SK-N-SH treated with all-trans-retinoic acid at 6 μM for 48 hours (cell line): ENCODE measurements around the gene HINT1.
A peak's percentile ranks its signal among the peaks of the same experiment; 100 is the strongest.

ENCODE experiments used
- ATAC-seq: fragments of 200-7000 bp; cut with Tn5 transposase; 3 replicates; pipeline ENCODE4 v1.9.1; 2020; ENCODE audit warnings: mild to moderate bottlenecking, moderate library complexity
- BACH2 ChIP-seq: fragments of 250-450 bp; sonication (Bioruptor Pico); IDR thresholded peaks from 2 replicates; pipeline ENCODE4 v1.9.0; 2021; ENCODE audit warnings: mild to moderate bottlenecking, borderline replicate concordance
- CSDC2 ChIP-seq: fragments of 250-450 bp; sonication (Bioruptor Pico); IDR thresholded peaks from 2 replicates; pipeline ENCODE4 v1.5.0; 2020; ENCODE audit warnings: mild to moderate bottlenecking, moderate library complexity
- ESRRG ChIP-seq: fragments of 250-450 bp; sonication (Bioruptor Pico); IDR thresholded peaks from 2 replicates; pipeline ENCODE4 v1.6.1; 2021; ENCODE audit warnings: mild to moderate bottlenecking
- GLIS3 ChIP-seq: fragments of 250-450 bp; sonication (Bioruptor Pico); IDR thresholded peaks from 2 replicates; pipeline ENCODE4 v1.5.0; 2020; ENCODE audit warnings: mild to moderate bottlenecking, moderate library complexity
- ISL1 ChIP-seq: fragments of 250-450 bp; sonication (Bioruptor Pico); IDR thresholded peaks from 2 replicates; pipeline ENCODE4 v2.1.2; 2022; ENCODE audit warnings: mild to moderate bottlenecking, moderate library complexity
- OSR1 ChIP-seq: fragments of 250-450 bp; sonication (Bioruptor Pico); IDR thresholded peaks from 2 replicates; pipeline ENCODE4 v1.8.0; 2022; ENCODE audit warnings: moderate library complexity, mild to moderate bottlenecking, inconsistent platforms
- PPARA ChIP-seq: fragments of 250-450 bp; sonication (Bioruptor Pico); IDR thresholded peaks from 2 replicates; pipeline ENCODE4 v1.5.0; 2020; ENCODE audit warnings: mild to moderate bottlenecking, borderline replicate concordance
- RARB ChIP-seq: fragments of 250-450 bp; sonication (Bioruptor Pico); IDR thresholded peaks from 2 replicates; pipeline ENCODE4 v1.8.0; 2021; ENCODE audit warnings: mild to moderate bottlenecking, moderate library complexity
- SNAI2 ChIP-seq: fragments of 250-450 bp; sonication (Bioruptor Pico); IDR thresholded peaks from 2 replicates; pipeline ENCODE4 v1.5.0; 2020; ENCODE audit warnings: mild to moderate bottlenecking, moderate library complexity
- TCF4 ChIP-seq: fragments of 250-450 bp; sonication (Bioruptor Pico); IDR thresholded peaks from 2 replicates; pipeline ENCODE4 v1.8.0; 2021; ENCODE audit warnings: mild to moderate bottlenecking, moderate library complexity, borderline replicate concordance
- TOX ChIP-seq: fragments of 250-450 bp; sonication (Bioruptor Pico); IDR thresholded peaks from 2 replicates; pipeline ENCODE4 v1.8.0; 2021; ENCODE audit warnings: mild to moderate bottlenecking, moderate library complexity, borderline replicate concordance
- ZC3H10 ChIP-seq: fragments of 250-450 bp; sonication (Bioruptor Pico); IDR thresholded peaks from 2 replicates; pipeline ENCODE4 v1.5.1; 2021; ENCODE audit warnings: mild to moderate bottlenecking, moderate library complexity
- ZFP3 ChIP-seq: fragments of 250-450 bp; sonication (Bioruptor Pico); IDR thresholded peaks from 2 replicates; pipeline ENCODE4 v1.5.0; 2020; ENCODE audit warnings: mild to moderate bottlenecking, moderate library complexity
- ZFP30 ChIP-seq: fragments of 450-650 bp; formaldehyde crosslinking; IDR thresholded peaks from 2 replicates; pipeline ENCODE4 v1.5.0; 2022; ENCODE audit warnings: mild to moderate bottlenecking, moderate library complexity
- ZNF565 ChIP-seq: fragments of 450-650 bp; formaldehyde crosslinking; conservative IDR thresholded peaks from 2 replicates; pipeline ENCODE4 v1.5.0; 2020; ENCODE audit warnings: low read depth, mild to moderate bottlenecking, moderate library complexity
- ZNF70 ChIP-seq: fragments of 450-650 bp; formaldehyde crosslinking; IDR thresholded peaks from 2 replicates; pipeline ENCODE4 v1.5.0; 2020; ENCODE audit warnings: mild to moderate bottlenecking, moderate library complexity
- ZNF8 ChIP-seq: fragments of 450-650 bp; formaldehyde crosslinking; IDR thresholded peaks from 2 replicates; pipeline ENCODE4 v1.5.0; 2020; ENCODE audit warnings: mild to moderate bottlenecking, moderate library complexity
- TF ChIP-seq, protein P1 (sequence below): fragments of 250-450 bp; sonication (Bioruptor Pico); IDR thresholded peaks from 2 replicates; pipeline ENCODE4 v1.5.1; 2020; ENCODE audit warnings: low read depth, mild to moderate bottlenecking, moderate library complexity
- TF ChIP-seq, protein P2 (sequence below): fragments of 250-450 bp; sonication (Bioruptor Pico); IDR thresholded peaks from 2 replicates; pipeline ENCODE4 v1.8.0; 2021; ENCODE audit warnings: low read depth, mild to moderate bottlenecking, moderate library complexity, borderline replicate concordance
- TF ChIP-seq, protein P3 (sequence below): fragments of 250-450 bp; sonication (Bioruptor Pico); IDR thresholded peaks from 2 replicates; pipeline ENCODE4 v1.5.1; 2021; ENCODE audit warnings: mild to moderate bottlenecking, moderate library complexity
- TF ChIP-seq, protein P4 (sequence below): fragments of 250-450 bp; sonication (Bioruptor Pico); IDR thresholded peaks from 2 replicates; pipeline ENCODE4 v1.5.0; 2020; ENCODE audit warnings: mild to moderate bottlenecking, moderate library complexity
- TF ChIP-seq, protein P5 (sequence below): fragments of 250-450 bp; sonication (Bioruptor Pico); IDR thresholded peaks from 2 replicates; pipeline ENCODE4 v1.8.0; 2020; ENCODE audit warnings: mild to moderate bottlenecking, moderate library complexity, borderline replicate concordance

The HINT1 gene

DNA sequence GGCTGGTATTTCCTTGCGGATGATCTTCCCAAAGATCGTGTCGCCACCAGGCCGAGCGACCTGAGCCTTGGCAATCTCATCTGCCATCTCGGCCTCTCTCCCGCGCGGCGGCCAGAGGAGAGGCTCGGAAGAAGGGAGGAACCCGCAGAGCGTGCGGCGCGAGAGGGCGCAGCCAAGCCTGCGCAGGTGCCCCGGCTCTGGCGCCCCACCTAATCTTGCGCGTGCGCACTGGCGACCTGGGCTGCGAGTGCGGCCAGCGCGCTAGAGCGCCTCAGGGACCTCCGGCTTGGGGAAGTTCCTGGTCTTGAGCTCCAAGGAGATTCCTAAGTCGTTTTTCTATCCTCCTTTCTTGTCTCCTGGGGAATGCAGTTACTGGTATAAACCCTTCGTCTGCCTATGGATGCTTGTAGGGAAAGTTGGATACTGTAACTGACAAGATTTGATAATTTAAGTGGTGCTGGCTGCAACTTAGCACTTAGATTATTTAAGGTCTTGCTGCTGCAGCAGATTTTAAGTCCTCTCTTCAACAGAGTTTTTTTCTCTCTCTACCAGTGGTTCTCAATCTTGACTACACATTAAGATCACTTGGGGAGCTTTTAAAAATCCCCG is at the start of gene HINT1:
Gene HINT1 (minus strand): TSS at position 138 of the 609 bp plus-strand sequence. CDS start 51 bp downstream, at position 87.
- TF ChIP-seq, protein P1, sequence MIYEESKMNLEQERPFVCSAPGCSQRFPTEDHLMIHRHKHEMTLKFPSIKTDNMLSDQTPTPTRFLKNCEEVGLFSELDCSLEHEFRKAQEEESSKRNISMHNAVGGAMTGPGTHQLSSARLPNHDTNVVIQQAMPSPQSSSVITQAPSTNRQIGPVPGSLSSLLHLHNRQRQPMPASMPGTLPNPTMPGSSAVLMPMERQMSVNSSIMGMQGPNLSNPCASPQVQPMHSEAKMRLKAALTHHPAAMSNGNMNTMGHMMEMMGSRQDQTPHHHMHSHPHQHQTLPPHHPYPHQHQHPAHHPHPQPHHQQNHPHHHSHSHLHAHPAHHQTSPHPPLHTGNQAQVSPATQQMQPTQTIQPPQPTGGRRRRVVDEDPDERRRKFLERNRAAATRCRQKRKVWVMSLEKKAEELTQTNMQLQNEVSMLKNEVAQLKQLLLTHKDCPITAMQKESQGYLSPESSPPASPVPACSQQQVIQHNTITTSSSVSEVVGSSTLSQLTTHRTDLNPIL (CRISPR knock-in tag) = no peak
- TF ChIP-seq TCF4 (no peak), ZNF565 (no peak), ISL1 (CRISPR knock-in tag) (no peak), ZNF8 (CRISPR knock-in tag) (no peak), TOX (CRISPR knock-in tag) (no peak), ZFP3 (CRISPR knock-in tag) (no peak)
- TF ChIP-seq, protein P2, sequence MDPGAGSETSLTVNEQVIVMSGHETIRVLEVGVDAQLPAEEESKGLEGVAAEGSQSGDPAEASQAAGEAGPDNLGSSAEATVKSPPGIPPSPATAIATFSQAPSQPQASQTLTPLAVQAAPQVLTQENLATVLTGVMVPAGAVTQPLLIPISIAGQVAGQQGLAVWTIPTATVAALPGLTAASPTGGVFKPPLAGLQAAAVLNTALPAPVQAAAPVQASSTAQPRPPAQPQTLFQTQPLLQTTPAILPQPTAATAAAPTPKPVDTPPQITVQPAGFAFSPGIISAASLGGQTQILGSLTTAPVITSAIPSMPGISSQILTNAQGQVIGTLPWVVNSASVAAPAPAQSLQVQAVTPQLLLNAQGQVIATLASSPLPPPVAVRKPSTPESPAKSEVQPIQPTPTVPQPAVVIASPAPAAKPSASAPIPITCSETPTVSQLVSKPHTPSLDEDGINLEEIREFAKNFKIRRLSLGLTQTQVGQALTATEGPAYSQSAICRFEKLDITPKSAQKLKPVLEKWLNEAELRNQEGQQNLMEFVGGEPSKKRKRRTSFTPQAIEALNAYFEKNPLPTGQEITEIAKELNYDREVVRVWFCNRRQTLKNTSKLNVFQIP (CRISPR knock-in tag) = no peak
- ATAC-seq = peak; percentile 91

DNA sequence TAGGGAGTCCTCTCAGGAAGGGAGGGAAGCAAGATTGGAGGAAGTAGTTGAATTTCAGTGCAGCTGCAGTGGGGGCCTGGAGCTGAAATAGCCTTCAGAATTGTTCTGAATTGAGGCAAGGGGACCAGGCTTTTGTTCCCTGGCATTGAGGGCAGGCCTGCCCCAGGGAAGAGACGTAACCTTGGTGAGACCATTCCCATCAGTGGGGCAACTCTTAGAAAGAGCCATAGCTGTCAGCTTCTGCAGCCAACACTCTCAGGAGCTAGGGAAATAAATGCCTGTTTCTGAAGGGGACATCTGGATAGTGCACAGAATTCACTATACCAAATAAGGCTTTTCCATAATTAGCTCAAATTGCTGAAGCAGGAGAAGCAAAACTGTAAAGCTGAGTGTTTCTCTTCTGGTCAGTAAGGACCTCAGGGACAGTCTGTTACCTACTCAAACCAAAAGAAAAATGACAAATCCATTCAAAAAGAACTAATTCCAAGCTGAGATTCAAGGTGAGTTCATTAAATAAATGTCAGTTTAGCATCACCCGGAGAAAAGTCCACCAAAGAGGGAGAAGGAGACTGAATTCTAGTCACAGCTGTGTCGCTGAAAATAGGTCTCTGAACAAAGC is 49.7 kb upstream of the HINT1 start:
- no peak for TF ChIP-seq OSR1 (CRISPR knock-in tag)
- TF ChIP-seq, protein P3, sequence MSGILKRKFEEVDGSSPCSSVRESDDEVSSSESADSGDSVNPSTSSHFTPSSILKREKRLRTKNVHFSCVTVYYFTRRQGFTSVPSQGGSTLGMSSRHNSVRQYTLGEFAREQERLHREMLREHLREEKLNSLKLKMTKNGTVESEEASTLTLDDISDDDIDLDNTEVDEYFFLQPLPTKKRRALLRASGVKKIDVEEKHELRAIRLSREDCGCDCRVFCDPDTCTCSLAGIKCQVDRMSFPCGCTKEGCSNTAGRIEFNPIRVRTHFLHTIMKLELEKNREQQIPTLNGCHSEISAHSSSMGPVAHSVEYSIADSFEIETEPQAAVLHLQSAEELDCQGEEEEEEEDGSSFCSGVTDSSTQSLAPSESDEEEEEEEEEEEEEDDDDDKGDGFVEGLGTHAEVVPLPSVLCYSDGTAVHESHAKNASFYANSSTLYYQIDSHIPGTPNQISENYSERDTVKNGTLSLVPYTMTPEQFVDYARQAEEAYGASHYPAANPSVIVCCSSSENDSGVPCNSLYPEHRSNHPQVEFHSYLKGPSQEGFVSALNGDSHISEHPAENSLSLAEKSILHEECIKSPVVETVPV (CRISPR knock-in tag) = no peak
- no peak for TF ChIP-seq PPARA (CRISPR knock-in tag)
- TF ChIP-seq, protein P4, sequence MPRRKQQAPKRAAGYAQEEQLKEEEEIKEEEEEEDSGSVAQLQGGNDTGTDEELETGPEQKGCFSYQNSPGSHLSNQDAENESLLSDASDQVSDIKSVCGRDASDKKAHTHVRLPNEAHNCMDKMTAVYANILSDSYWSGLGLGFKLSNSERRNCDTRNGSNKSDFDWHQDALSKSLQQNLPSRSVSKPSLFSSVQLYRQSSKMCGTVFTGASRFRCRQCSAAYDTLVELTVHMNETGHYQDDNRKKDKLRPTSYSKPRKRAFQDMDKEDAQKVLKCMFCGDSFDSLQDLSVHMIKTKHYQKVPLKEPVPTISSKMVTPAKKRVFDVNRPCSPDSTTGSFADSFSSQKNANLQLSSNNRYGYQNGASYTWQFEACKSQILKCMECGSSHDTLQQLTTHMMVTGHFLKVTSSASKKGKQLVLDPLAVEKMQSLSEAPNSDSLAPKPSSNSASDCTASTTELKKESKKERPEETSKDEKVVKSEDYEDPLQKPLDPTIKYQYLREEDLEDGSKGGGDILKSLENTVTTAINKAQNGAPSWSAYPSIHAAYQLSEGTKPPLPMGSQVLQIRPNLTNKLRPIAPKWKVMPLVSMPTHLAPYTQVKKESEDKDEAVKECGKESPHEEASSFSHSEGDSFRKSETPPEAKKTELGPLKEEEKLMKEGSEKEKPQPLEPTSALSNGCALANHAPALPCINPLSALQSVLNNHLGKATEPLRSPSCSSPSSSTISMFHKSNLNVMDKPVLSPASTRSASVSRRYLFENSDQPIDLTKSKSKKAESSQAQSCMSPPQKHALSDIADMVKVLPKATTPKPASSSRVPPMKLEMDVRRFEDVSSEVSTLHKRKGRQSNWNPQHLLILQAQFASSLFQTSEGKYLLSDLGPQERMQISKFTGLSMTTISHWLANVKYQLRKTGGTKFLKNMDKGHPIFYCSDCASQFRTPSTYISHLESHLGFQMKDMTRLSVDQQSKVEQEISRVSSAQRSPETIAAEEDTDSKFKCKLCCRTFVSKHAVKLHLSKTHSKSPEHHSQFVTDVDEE (CRISPR knock-in tag) = no peak
- TF ChIP-seq ZFP30 (CRISPR knock-in tag) = no peak
- TF ChIP-seq, protein P5, sequence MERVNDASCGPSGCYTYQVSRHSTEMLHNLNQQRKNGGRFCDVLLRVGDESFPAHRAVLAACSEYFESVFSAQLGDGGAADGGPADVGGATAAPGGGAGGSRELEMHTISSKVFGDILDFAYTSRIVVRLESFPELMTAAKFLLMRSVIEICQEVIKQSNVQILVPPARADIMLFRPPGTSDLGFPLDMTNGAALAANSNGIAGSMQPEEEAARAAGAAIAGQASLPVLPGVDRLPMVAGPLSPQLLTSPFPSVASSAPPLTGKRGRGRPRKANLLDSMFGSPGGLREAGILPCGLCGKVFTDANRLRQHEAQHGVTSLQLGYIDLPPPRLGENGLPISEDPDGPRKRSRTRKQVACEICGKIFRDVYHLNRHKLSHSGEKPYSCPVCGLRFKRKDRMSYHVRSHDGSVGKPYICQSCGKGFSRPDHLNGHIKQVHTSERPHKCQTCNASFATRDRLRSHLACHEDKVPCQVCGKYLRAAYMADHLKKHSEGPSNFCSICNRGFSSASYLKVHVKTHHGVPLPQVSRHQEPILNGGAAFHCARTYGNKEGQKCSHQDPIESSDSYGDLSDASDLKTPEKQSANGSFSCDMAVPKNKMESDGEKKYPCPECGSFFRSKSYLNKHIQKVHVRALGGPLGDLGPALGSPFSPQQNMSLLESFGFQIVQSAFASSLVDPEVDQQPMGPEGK (CRISPR knock-in tag) = no peak
- TF ChIP-seq GLIS3 = no peak
- no peak for TF ChIP-seq SNAI2 (CRISPR knock-in tag)
- TF ChIP-seq CSDC2 (CRISPR knock-in tag) = no peak
- no peak for TF ChIP-seq ZNF8 (CRISPR knock-in tag)
- TF ChIP-seq RARB (CRISPR knock-in tag) = no peak
- TF ChIP-seq ESRRG (CRISPR knock-in tag) = no peak
- TF ChIP-seq TCF4 = no peak
- TF ChIP-seq, protein P2 (CRISPR knock-in tag) = no peak
- TF ChIP-seq, protein P1 (CRISPR knock-in tag) = no peak
- no peak for TF ChIP-seq BACH2 (CRISPR knock-in tag)
- no peak for TF ChIP-seq ISL1 (CRISPR knock-in tag)
- TF ChIP-seq ZFP3 (CRISPR knock-in tag) = no peak
- no peak for TF ChIP-seq ZC3H10 (CRISPR knock-in tag)
- no peak for TF ChIP-seq ZNF70 (CRISPR knock-in tag)
- peak; percentile 27; the same call in 1 of the 3 replicates for ATAC-seq
